ENCODE data around the gene CC2D2A. TPM values are rescaled to one million over a fixed set of nuclear protein-coding genes. Genes with fewer than 3 reads are reported as not detected.

Gene CC2D2A
- total RNA-seq, 3 donors from 2014 or later = 6.3 to 39.1 (median 7.6) TPM

DNA sequence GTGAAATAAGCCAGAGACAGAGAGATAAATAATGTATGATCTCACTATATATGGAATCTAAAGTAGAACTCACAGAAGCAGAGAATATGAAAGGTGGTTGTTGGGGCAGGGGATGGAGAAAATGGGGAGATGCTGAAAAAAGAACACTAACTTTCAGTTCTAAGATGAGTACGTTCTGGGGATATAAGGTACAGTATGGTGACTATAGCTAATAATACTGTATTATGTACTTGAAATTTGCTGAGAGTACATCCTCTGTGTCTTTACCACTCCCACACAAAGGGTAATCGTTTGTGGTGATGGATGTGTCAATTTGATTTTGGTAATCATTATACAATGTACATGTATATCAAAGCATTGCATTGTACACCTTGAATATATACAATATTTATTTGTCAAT is 178.9 kb downstream of the CC2D2A start:
- ATAC-seq (no peak), DNase-seq (no peak)
- intact Hi-C loops (cut with DNase I, micrococcal nuclease) = no loop called here
- no peaks in the 10 kb centered on the region for H3K36me3 ChIP-seq (ENCODE audit: low read depth)
- H3K4me3 ChIP-seq = no peak overlapping the region
- TF ChIP-seq, protein P1, sequence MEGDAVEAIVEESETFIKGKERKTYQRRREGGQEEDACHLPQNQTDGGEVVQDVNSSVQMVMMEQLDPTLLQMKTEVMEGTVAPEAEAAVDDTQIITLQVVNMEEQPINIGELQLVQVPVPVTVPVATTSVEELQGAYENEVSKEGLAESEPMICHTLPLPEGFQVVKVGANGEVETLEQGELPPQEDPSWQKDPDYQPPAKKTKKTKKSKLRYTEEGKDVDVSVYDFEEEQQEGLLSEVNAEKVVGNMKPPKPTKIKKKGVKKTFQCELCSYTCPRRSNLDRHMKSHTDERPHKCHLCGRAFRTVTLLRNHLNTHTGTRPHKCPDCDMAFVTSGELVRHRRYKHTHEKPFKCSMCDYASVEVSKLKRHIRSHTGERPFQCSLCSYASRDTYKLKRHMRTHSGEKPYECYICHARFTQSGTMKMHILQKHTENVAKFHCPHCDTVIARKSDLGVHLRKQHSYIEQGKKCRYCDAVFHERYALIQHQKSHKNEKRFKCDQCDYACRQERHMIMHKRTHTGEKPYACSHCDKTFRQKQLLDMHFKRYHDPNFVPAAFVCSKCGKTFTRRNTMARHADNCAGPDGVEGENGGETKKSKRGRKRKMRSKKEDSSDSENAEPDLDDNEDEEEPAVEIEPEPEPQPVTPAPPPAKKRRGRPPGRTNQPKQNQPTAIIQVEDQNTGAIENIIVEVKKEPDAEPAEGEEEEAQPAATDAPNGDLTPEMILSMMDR (IDR thresholded peaks at IDR 0.05) = no peak
- H3K4me1 ChIP-seq (ENCODE audit: low read depth) = peaks cover 34% of the 10 kb centered on the region
- no peaks in the 10 kb centered on the region for H3K9me3 ChIP-seq

DNA sequence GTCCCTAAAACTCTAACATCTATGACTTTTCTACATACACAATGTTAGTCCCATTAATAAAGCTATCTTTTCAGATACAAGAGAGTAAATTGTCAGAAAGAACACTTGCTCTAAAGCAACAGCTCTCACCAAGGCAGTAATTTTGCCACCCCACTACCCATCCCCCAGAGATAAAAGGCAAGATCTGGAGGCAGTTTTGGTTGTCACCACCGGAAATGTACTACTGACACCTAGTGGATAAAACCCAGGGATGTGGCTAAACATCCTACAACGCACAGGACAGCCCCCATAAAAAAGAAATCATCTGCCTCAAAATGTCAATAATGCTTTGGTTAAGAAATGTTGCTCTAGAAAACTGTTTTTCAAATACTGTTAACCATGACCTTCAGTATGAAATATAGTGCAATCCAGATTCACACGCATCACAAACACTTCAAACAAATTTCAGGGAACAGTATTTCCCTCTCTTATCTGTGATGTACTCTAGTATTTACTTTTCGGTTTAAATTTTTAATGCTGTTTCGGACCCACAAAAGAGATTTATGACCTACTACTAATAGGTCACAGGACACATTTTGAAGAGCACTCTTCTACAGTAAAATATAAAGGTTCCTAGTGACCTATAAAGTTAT is 180.3 kb downstream of the CC2D2A start:
- DNase-seq = peak in 1 of 3 donors; percentile 54
- TF ChIP-seq, protein P1 (IDR thresholded peaks at IDR 0.05) = peak; percentile 39
- Histone ChIP-seq H3K9me3 (no peaks in the 10 kb centered on the region), H3K4me3 (no peak overlapping the region), H3K36me3 (ENCODE audit: low read depth) (no peaks in the 10 kb centered on the region), H3K4me1 (ENCODE audit: low read depth) (peaks cover 39% of the 10 kb centered on the region)
- peak; percentile 64 for ATAC-seq
- intact Hi-C loops (cut with DNase I, micrococcal nuclease) = loop anchor here in 1 of 2 donors (10.0 kb wide), 1 partner anchor 175 kb away; no protein-coding TSS in a partner anchor

Other genes with a start within 250 kb of the CC2D2A start
- 10 to 100 TPM in 1 of 3 donors, 1 to 10 TPM in 2; 1.3 to 13.0 (median 1.5) TPM for gene C1QTNF7, start 41.8 kb upstream of the CC2D2A start, total RNA-seq
- gene FBXL5, start 185.5 kb downstream of the CC2D2A start, total RNA-seq = 100 to 1,000 TPM in 1 of 3 donors, 10 to 100 TPM in 2; 44.8 to 104 (median 60.4) TPM
- gene FAM200B, start 211.9 kb downstream of the CC2D2A start, total RNA-seq = 10 to 100 TPM; 35.3 to 46.1 (median 38.9) TPM
- 10 to 100 TPM in 1 of 3 donors, 1 to 10 TPM in 2; 4.7 to 14.6 (median 6.9) TPM for gene BST1, start 233.2 kb downstream of the CC2D2A start, total RNA-seq